Choroid plexus epithelial cell (primary cell): ENCODE data around the gene ILK.
A peak's percentile ranks its signal among the peaks of the same experiment; 100 is the strongest.

Source experiments
- DNase-seq: peaks from one replicate; pipeline ENCODE4 v3.0.0-alpha.2; 2010; ENCODE audit warnings: low read depth
- H3K4me3 ChIP-seq: 2 replicates; pipeline ENCODE4 v1.5.1; 2011; ENCODE audit warnings: low read depth, mild to moderate bottlenecking, control low read depth, low read length, moderate library complexity
- TF ChIP-seq, protein P1 (sequence below): conservative IDR thresholded peaks from 2 replicates; pipeline ENCODE4 v1.5.1; 2011; ENCODE audit warnings: low read depth, mild to moderate bottlenecking, control low read depth, inconsistent platforms, low read length, moderate library complexity

ILK gene

DNA sequence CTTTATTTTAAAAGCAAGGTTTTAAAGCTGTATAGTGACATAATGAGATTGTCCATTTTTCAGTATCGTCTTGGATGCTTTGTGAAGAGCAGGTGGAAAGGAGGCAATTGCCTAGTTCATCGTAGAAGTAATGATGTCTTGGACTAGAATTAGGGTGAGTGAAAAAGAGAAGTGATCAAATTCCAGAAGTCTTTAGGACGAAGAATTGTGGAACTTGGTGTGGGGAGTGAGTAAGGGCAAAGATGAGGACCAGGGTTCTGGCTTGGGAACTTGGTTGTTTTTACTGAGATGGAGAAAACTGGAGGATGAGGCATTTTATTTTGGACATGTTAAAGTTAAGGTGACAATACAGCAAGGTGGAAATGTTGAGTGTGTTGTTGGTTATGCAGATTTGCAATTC lies 1.2 kb downstream of the ILK start:
- peak overlapping the region; percentile 99 for H3K4me3 ChIP-seq
- no peak for DNase-seq
- TF ChIP-seq, protein P1, sequence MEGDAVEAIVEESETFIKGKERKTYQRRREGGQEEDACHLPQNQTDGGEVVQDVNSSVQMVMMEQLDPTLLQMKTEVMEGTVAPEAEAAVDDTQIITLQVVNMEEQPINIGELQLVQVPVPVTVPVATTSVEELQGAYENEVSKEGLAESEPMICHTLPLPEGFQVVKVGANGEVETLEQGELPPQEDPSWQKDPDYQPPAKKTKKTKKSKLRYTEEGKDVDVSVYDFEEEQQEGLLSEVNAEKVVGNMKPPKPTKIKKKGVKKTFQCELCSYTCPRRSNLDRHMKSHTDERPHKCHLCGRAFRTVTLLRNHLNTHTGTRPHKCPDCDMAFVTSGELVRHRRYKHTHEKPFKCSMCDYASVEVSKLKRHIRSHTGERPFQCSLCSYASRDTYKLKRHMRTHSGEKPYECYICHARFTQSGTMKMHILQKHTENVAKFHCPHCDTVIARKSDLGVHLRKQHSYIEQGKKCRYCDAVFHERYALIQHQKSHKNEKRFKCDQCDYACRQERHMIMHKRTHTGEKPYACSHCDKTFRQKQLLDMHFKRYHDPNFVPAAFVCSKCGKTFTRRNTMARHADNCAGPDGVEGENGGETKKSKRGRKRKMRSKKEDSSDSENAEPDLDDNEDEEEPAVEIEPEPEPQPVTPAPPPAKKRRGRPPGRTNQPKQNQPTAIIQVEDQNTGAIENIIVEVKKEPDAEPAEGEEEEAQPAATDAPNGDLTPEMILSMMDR: no peak

- TF ChIP-seq, protein P1: no peak
- H3K4me3 ChIP-seq: peak overlapping the region; percentile 36
- DNase-seq: peak; percentile 96
These were observed 3.1 kb downstream of the ILK start for GRCh38 chr11:6606471-6607189.

- peak overlapping the region; percentile 3 for H3K4me3 ChIP-seq
- TF ChIP-seq, protein P1: no peak
- no peak for DNase-seq
These were observed 3.7 kb downstream of the ILK start for GRCh38 chr11:6607190-6607795.

DNA sequence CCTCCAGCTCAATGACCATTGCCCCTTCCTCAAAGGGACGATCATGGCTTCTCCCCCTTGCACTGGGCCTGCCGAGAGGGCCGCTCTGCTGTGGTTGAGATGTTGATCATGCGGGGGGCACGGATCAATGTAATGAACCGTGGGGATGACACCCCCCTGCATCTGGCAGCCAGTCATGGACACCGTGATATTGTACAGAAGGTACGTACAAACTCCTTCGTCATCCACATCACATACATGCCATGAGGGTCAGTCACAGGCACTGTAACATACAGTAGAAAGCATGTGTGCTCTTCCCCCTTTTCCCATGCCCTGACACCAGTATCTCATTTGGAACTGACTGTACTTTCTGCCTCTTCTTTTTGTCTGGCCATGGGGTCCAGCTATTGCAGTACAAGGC lies 4.4 kb downstream of the ILK start:
- DNase-seq: no peak
- TF ChIP-seq, protein P1: no peak
- no peak overlapping the region for H3K4me3 ChIP-seq

GRCh38 chr11:6608726-6609501 lies 5.3 kb downstream of the ILK start:
- DNase-seq: no peak
- TF ChIP-seq, protein P1: no peak
- H3K4me3 ChIP-seq: no peak overlapping the region

DNA sequence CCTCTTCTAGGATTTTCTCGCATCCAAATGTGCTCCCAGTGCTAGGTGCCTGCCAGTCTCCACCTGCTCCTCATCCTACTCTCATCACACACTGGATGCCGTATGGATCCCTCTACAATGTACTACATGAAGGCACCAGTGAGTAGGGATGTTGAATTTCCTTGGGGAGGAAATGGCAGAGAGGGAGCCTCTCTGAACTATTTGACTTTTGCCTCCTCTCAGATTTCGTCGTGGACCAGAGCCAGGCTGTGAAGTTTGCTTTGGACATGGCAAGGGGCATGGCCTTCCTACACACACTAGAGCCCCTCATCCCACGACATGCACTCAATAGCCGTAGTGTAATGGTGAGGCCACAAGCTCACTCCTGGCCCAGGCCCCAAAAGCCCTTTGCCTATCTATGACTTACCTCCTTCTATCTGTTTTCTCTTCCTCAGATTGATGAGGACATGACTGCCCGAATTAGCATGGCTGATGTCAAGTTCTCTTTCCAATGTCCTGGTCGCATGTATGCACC lies 6.0 kb downstream of the ILK start:
- no peak overlapping the region for H3K4me3 ChIP-seq
- DNase-seq: no peak
- TF ChIP-seq, protein P1: no peak
